ENCODE results near the gene MORN5.

DNA sequence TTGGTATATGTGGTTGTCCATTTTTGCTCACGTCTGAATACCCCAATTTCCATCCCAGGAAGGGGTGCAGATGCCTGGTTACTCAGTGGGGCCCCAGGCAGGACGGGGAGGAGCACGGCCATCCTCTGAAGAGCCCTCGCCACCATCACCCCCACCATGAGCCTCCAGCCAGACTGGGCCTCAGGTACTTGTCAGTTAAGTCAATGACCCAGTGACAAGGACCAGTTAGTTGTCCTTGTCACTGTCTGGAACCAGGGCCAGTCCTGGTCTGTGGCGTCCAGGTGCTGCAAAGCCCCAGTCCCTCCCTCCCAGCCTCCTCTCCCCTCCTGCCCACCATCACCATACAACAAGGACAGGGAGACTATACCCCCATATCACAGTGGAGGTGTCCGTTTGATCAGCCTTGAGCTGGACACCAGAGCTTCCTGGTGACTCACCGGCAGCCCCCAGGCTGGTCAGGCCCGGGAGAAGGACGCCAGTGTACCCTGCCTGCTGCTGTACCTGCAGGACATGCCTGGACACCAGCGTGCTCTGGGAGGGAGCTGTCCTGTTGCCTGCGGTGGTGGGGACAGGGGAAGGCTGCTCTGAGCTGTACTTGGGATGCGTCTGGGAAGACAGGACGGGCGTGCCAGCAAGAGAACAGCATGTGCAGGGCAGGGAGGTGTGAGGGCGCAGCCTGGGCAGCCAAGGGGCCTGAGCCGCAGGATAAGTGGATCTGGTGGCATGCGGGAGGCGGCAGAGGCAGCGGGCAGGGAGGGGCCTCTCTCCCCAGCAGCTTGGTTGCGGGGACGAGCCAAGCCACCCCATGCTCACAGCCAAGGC, 34.0 kb upstream of the MORN5 start:
- TF ChIP-seq, protein P1, sequence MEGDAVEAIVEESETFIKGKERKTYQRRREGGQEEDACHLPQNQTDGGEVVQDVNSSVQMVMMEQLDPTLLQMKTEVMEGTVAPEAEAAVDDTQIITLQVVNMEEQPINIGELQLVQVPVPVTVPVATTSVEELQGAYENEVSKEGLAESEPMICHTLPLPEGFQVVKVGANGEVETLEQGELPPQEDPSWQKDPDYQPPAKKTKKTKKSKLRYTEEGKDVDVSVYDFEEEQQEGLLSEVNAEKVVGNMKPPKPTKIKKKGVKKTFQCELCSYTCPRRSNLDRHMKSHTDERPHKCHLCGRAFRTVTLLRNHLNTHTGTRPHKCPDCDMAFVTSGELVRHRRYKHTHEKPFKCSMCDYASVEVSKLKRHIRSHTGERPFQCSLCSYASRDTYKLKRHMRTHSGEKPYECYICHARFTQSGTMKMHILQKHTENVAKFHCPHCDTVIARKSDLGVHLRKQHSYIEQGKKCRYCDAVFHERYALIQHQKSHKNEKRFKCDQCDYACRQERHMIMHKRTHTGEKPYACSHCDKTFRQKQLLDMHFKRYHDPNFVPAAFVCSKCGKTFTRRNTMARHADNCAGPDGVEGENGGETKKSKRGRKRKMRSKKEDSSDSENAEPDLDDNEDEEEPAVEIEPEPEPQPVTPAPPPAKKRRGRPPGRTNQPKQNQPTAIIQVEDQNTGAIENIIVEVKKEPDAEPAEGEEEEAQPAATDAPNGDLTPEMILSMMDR (IDR thresholded peaks at IDR 0.05): no peak
- TF ChIP-seq POLR2A (IDR thresholded peaks at IDR 0.05): no peak

All from lower leg skin (tissue), 3 donors.